Neuronal stem cell (in vitro differentiated cells): ENCODE data around the gene EXOC3L4.

Experiments
- DNase-seq: peaks from one replicate; pipeline ENCODE4 v3.0.0-alpha.2; 2013; ENCODE audit warnings: low spot score
- H2AFZ ChIP-seq: one replicate; pipeline ENCODE4 v1.6.1; 2013; ENCODE audit warnings: mild to moderate bottlenecking, low read length, inconsistent platforms
- H2AK5ac ChIP-seq: 2 replicates; pipeline ENCODE4 v1.6.1; 2013; ENCODE audit warnings: low read depth, mild to moderate bottlenecking, inconsistent platforms, low read length, moderate library complexity, mixed read lengths
- H2BK120ac ChIP-seq: 2 replicates; pipeline ENCODE4 v1.6.1; 2013; ENCODE audit warnings: low read depth, mild to moderate bottlenecking, inconsistent platforms, low read length, moderate library complexity, mixed read lengths
- H2BK12ac ChIP-seq: one replicate; pipeline ENCODE4 v1.6.1; 2013; ENCODE audit warnings: low read length, inconsistent platforms
- H2BK15ac ChIP-seq: 2 replicates; pipeline ENCODE4 v1.6.1; 2013; ENCODE audit warnings: mild to moderate bottlenecking, low read length, inconsistent platforms, mixed read lengths
- H2BK5ac ChIP-seq: one replicate; pipeline ENCODE4 v1.6.1; 2013; ENCODE audit warnings: inconsistent platforms, mild to moderate bottlenecking, low read length, moderate library complexity
- H3K14ac ChIP-seq: one replicate; pipeline ENCODE4 v1.6.1; 2013; ENCODE audit warnings: low read length, inconsistent platforms
- H3K18ac ChIP-seq: 2 replicates; pipeline ENCODE4 v1.6.1; 2013; ENCODE audit warnings: low read length, inconsistent platforms
- H3K23ac ChIP-seq: 2 replicates; pipeline ENCODE4 v1.6.1; 2013; ENCODE audit warnings: low read depth, mild to moderate bottlenecking, mixed read lengths, low read length, inconsistent platforms; ENCODE audit not compliant: poor library complexity
- H3K27ac ChIP-seq: replicated peaks from 3 replicates; pipeline ENCODE4 v1.5.1; 2013; ENCODE audit warnings: low read length, inconsistent platforms
- H3K27me3 ChIP-seq, 3 experiments: 2 replicates each; pipeline ENCODE4 v1.6.1; 2013; ENCODE audit warnings: low read length in 3 of 3, mild to moderate bottlenecking in 2 of 3, inconsistent platforms in 1 of 3, low read depth in 1 of 3, mixed read lengths in 1 of 3, moderate library complexity in 1 of 3; ENCODE audit not compliant: control insufficient read depth in 3 of 3, insufficient read depth in 3 of 3
- H3K36me3 ChIP-seq, 2 donors: replicated peaks in 1 of 2; 2 replicates each; pipeline ENCODE4 v1.6.1; 2013; ENCODE audit warnings: low read length in 2 of 2; ENCODE audit not compliant: control insufficient read depth in 2 of 2, insufficient read depth in 2 of 2
- H3K4ac ChIP-seq: 2 replicates; pipeline ENCODE4 v1.6.1; 2013; ENCODE audit warnings: inconsistent platforms, mild to moderate bottlenecking, low read length, moderate library complexity
- H3K4me1 ChIP-seq, 2 donors: 1 replicate in 1 of 2; 2 replicates in 1 of 2; pipeline ENCODE4 v1.6.1; 2013; ENCODE audit warnings: low read length in 2 of 2, low read depth in 1 of 2; ENCODE audit not compliant: control insufficient read depth in 2 of 2, insufficient read depth in 1 of 2
- H3K4me2 ChIP-seq: one replicate; pipeline ENCODE4 v1.6.1; 2013; ENCODE audit warnings: mild to moderate bottlenecking, low read length, inconsistent platforms; ENCODE audit not compliant: insufficient read depth, poor library complexity, severe bottlenecking
- H3K4me3 ChIP-seq, 2 donors: 2 replicates each; pipeline ENCODE4 v1.5.1; 2013; ENCODE audit warnings: low read length in 2 of 2, mild to moderate bottlenecking in 2 of 2, inconsistent platforms in 1 of 2, moderate library complexity in 1 of 2
- H3K79me1 ChIP-seq: one replicate; pipeline ENCODE4 v1.6.1; 2013; ENCODE audit warnings: low read depth, mild to moderate bottlenecking, inconsistent platforms, low read length, moderate library complexity
- H3K9ac ChIP-seq: one replicate; pipeline ENCODE4 v1.6.1; 2013; ENCODE audit warnings: mild to moderate bottlenecking, low read depth, low read length, inconsistent platforms; ENCODE audit not compliant: poor library complexity
- H3K9me3 ChIP-seq, 2 donors: replicated peaks in 1 of 2; 2 replicates each; pipeline versions ENCODE3 to v1.6.1; 2013; ENCODE audit warnings: low read length in 2 of 2, mild to moderate bottlenecking in 2 of 2, inconsistent platforms in 1 of 2, low read depth in 1 of 2, mixed read lengths in 1 of 2, moderate library complexity in 1 of 2; ENCODE audit not compliant: control insufficient read depth in 2 of 2, insufficient read depth in 1 of 2
- H4K8ac ChIP-seq: one replicate; pipeline ENCODE4 v1.6.1; 2013; ENCODE audit warnings: low read depth, mild to moderate bottlenecking, inconsistent platforms, low read length, moderate library complexity
- H4K91ac ChIP-seq: one replicate; pipeline ENCODE4 v1.6.1; 2013; ENCODE audit warnings: low read length, low read depth, mild to moderate bottlenecking, inconsistent platforms; ENCODE audit not compliant: poor library complexity
- WGBS, 2 donors: extraction: QIAGEN DNeasy Blood & Tissue Kit; methylation state at CpG; one replicate each; pipeline ENCODE4 v1.1.7; 2013; ENCODE audit warnings: missing lambda C conversion rate in 2 of 2, mixed read lengths in 1 of 2; ENCODE audit not compliant: insufficient read length in 2 of 2, insufficient replicate concordance in 1 of 2; ENCODE audit errors: extremely low coverage in 2 of 2; 5-methylcytosine and 5-hydroxymethylcytosine counted together

EXOC3L4 gene

GRCh38 chr14:103125098-103126070, 30.9 kb downstream of the EXOC3L4 start:
- Histone ChIP-seq H3K18ac (no peak overlapping the region), H3K14ac (peak overlapping the region; percentile 11), H3K4me2 (no peak overlapping the region), H2BK120ac (peak overlapping the region; percentile 87), H4K8ac (no peak overlapping the region), H3K9ac (no peak overlapping the region), H4K91ac (no peak overlapping the region), H3K4me3 (no peak overlapping the region), H2BK15ac (peak overlapping the region; percentile 96), H3K27me3 (peaks cover 0 to 73% (median 41%) of the 10 kb centered on the region in 3 experiments), H3K4ac (no peak overlapping the region), H3K79me1 (peaks cover 5% of the 10 kb centered on the region), H3K27ac (no peak overlapping the region), H2AFZ (no peak overlapping the region), H3K36me3 (peaks cover 0 to 4% of the 10 kb centered on the region in 2 donors), H2BK5ac (peak overlapping the region; percentile 21), H2AK5ac (peak overlapping the region; percentile 97), H3K9me3 (peaks cover 0 to 4% of the 10 kb centered on the region in 2 donors), H2BK12ac (no peak overlapping the region), H3K23ac (peak overlapping the region; percentile 66), H3K4me1 (peaks cover 17 to 29% of the 10 kb centered on the region in 2 donors)
- no peak for DNase-seq
- no CpG with 5 or more reads among the region's 13 CpGs for WGBS, 2 donors

GRCh38 chr14:103126088-103126872, 31.8 kb downstream of the EXOC3L4 start:
- peak overlapping the region; percentile 30 for H2BK12ac ChIP-seq
- H2AFZ ChIP-seq, result peak overlapping the region; percentile 87
- peak overlapping the region; percentile 75 for H2BK5ac ChIP-seq
- H4K8ac ChIP-seq, result peak overlapping the region; percentile 55
- peak overlapping the region; percentile 64 for H3K4me2 ChIP-seq
- H3K23ac ChIP-seq, result peak overlapping the region; percentile 66
- peak overlapping the region; percentile 96 for H2BK15ac ChIP-seq
- peak overlapping the region; percentile 87 for H2BK120ac ChIP-seq
- peak overlapping the region; percentile 12 to 65 for H3K4me3 ChIP-seq
- H2AK5ac ChIP-seq, result peak overlapping the region; percentile 97
- no peak overlapping the region for H3K4ac ChIP-seq
- H3K79me1 ChIP-seq, result peaks cover 5% of the 10 kb centered on the region
- H3K4me1 ChIP-seq, result peaks cover 16 to 26% of the 10 kb centered on the region in 2 donors
- H3K27ac ChIP-seq, result no peak overlapping the region
- peaks cover 0 to 4% of the 10 kb centered on the region in 2 donors for H3K36me3 ChIP-seq
- H3K9ac ChIP-seq, result peak overlapping the region; percentile 55
- H3K9me3 ChIP-seq, result peaks cover 0 to 4% of the 10 kb centered on the region in 2 donors
- H3K18ac ChIP-seq, result peak overlapping the region; percentile 93
- WGBS, 2 donors, result no CpG with 5 or more reads among the region's 22 CpGs
- peak overlapping the region; percentile 44 for H4K91ac ChIP-seq
- H3K27me3 ChIP-seq, result peaks cover 0 to 78% (median 41%) of the 10 kb centered on the region in 3 experiments
- no peak for DNase-seq
- H3K14ac ChIP-seq, result no peak overlapping the region

- Histone ChIP-seq H3K4me1 (peaks cover 12 to 22% of the 10 kb centered on the region in 2 donors), H3K9me3 (peaks cover 0 to 4% of the 10 kb centered on the region in 2 donors), H3K27me3 (peaks cover 0 to 76% (median 41%) of the 10 kb centered on the region in 3 experiments), H2BK120ac (no peak overlapping the region), H2BK5ac (peak overlapping the region; percentile 75), H3K9ac (peak overlapping the region; percentile 55), H3K4ac (no peak overlapping the region), H2BK15ac (peak overlapping the region; percentile 96), H3K4me3 (peak overlapping the region; percentile 12 to 65), H3K23ac (peak overlapping the region; percentile 66), H3K27ac (no peak overlapping the region), H2AK5ac (peak overlapping the region; percentile 97), H4K8ac (peak overlapping the region; percentile 55), H3K14ac (no peak overlapping the region), H2BK12ac (no peak overlapping the region), H3K36me3 (peaks cover 0 to 4% of the 10 kb centered on the region in 2 donors), H2AFZ (peak overlapping the region; percentile 87), H3K18ac (peak overlapping the region; percentile 93), H3K79me1 (peaks cover 5% of the 10 kb centered on the region), H4K91ac (peak overlapping the region; percentile 44), H3K4me2 (peak overlapping the region; percentile 64)
- no CpG with 5 or more reads among the region's 62 CpGs for WGBS, 2 donors
- DNase-seq, result peak; percentile 72
Observed at GRCh38 chr14:103126873-103127304, 32.4 kb downstream of the EXOC3L4 start.
